GM23338 (cell line): ENCODE data around the gene ABCA13. TPM values are rescaled to one million over a fixed set of nuclear protein-coding genes. Genes with fewer than 3 reads are reported as not detected.

Experiments
- ATAC-seq: fragments of 200-7000 bp; cut with Tn5 transposase; 3 replicates; pipeline ENCODE4 v1.9.1; 2020
- DNase-seq: peaks from one replicate; pipeline ENCODE4 v3.0.0-alpha.2; 2015; ENCODE audit warnings: low spot score
- H2AFZ ChIP-seq: fragments of 200-600 bp; sonication (generic); 2 replicates; pipeline ENCODE4 v1.8.0; 2016; ENCODE audit warnings: antibody characterized with exemption, mild to moderate bottlenecking, moderate library complexity
- H3F3A ChIP-seq: fragments of 200-600 bp; sonication (generic); replicated peaks from 2 replicates; pipeline ENCODE4 v1.8.0; 2017; ENCODE audit warnings: antibody characterized with exemption, mixed run types, low read depth
- H3K27ac ChIP-seq: fragments of 200-600 bp; sonication (generic); 2 replicates; pipeline ENCODE4 v1.6.1; 2016; ENCODE audit warnings: low read depth
- H3K27me3 ChIP-seq: fragments of 200-600 bp; sonication (generic); 2 replicates; pipeline ENCODE4 v1.8.0; 2016; ENCODE audit warnings: mild to moderate bottlenecking, mixed run types, moderate library complexity; ENCODE audit not compliant: insufficient read depth
- H3K36me3 ChIP-seq: fragments of 200-600 bp; sonication (generic); 2 replicates; pipeline ENCODE4 v1.8.0; 2016; ENCODE audit warnings: mild to moderate bottlenecking; ENCODE audit not compliant: insufficient read depth
- H3K4me1 ChIP-seq: fragments of 200-600 bp; sonication (generic); 2 replicates; pipeline ENCODE4 v1.8.0; 2016; ENCODE audit warnings: mild to moderate bottlenecking, moderate library complexity; ENCODE audit not compliant: insufficient read depth
- H3K4me2 ChIP-seq: fragments of 200-600 bp; sonication (generic); 2 replicates; pipeline ENCODE4 v1.7.1; 2017; ENCODE audit warnings: mixed run types
- H3K4me3 ChIP-seq: fragments of 200-600 bp; sonication (generic); 2 replicates; pipeline ENCODE4 v1.6.1; 2016; ENCODE audit warnings: mixed run types
- H3K79me2 ChIP-seq: fragments of 200-600 bp; sonication (generic); replicated peaks from 2 replicates; pipeline ENCODE4 v1.8.0; 2017; ENCODE audit warnings: mild to moderate bottlenecking; ENCODE audit not compliant: insufficient read depth
- H3K9me2 ChIP-seq: fragments of 200-600 bp; sonication (generic); 2 replicates; pipeline ENCODE4 v1.8.0; 2017; ENCODE audit not compliant: insufficient read depth
- H4K20me1 ChIP-seq: fragments of 200-600 bp; sonication (generic); replicated peaks from 2 replicates; pipeline ENCODE4 v1.8.0; 2017; ENCODE audit warnings: mild to moderate bottlenecking; ENCODE audit not compliant: insufficient read depth
- H3K27ac Mint-ChIP-seq: 2 replicates; pipeline ENCODE4 v1.8.0; 2020; ENCODE audit warnings: inconsistent platforms, mild to moderate bottlenecking, moderate library complexity, mixed read lengths
- H3K27me3 Mint-ChIP-seq: 3 replicates; pipeline ENCODE4 v1.8.0; 2022; ENCODE audit warnings: low read depth, mild to moderate bottlenecking, moderate library complexity, mixed read lengths, inconsistent platforms; ENCODE audit not compliant: insufficient read depth, poor library complexity
- H3K36me3 Mint-ChIP-seq: 3 replicates; pipeline ENCODE4 v1.8.0; 2021; ENCODE audit warnings: low read depth, mild to moderate bottlenecking, inconsistent platforms, moderate library complexity, mixed read lengths
- H3K4me1 Mint-ChIP-seq: 3 replicates; pipeline ENCODE4 v1.8.0; 2020; ENCODE audit warnings: mild to moderate bottlenecking, inconsistent platforms, mixed read lengths
- H3K4me3 Mint-ChIP-seq: 3 replicates; pipeline ENCODE4 v1.8.0; 2021; ENCODE audit warnings: moderate library complexity, mild to moderate bottlenecking, inconsistent platforms, mixed read lengths
- H3K9me3 Mint-ChIP-seq: 3 replicates; pipeline ENCODE4 v1.8.0; 2020; ENCODE audit warnings: moderate library complexity, mild to moderate bottlenecking, inconsistent platforms, mixed read lengths
- CTCF ChIP-seq, 2 experiments: fragments of 200-600 bp in 1 of 2; sonication (generic) in 1 of 2; conservative IDR thresholded peaks; 2 replicates each; pipeline versions ENCODE4 v1.5.1 to v1.6.1; 2016 to 2017; ENCODE audit warnings: antibody characterized with exemption in 2 of 2, low read depth in 2 of 2, mild to moderate bottlenecking in 2 of 2, moderate library complexity in 1 of 2
- ETS1 ChIP-seq: IDR thresholded peaks from 2 replicates; pipeline ENCODE4 v1.6.1; 2016; ENCODE audit warnings: antibody characterized with exemption
- EZH2 ChIP-seq: fragments of 200-600 bp; sonication (generic); IDR thresholded peaks from one replicate; pipeline ENCODE4 v1.8.0; 2017; ENCODE audit warnings: antibody characterized with exemption, mild to moderate bottlenecking, low read depth; ENCODE audit not compliant: unreplicated experiment
- EZH2phosphoT487 ChIP-seq: fragments of 200-600 bp; sonication (generic); IDR thresholded peaks from one replicate; pipeline ENCODE4 v1.8.1; 2018; ENCODE audit warnings: antibody characterized with exemption; ENCODE audit not compliant: unreplicated experiment
- POLR2AphosphoS5 ChIP-seq: IDR thresholded peaks from 2 replicates; pipeline ENCODE4 v1.6.1; 2016; ENCODE audit warnings: antibody characterized with exemption, low read depth
- REST ChIP-seq: IDR thresholded peaks from one replicate; pipeline ENCODE4 v1.6.1; 2018; ENCODE audit warnings: antibody characterized with exemption; ENCODE audit not compliant: unreplicated experiment
- STAT1 ChIP-seq: IDR thresholded peaks from one replicate; pipeline ENCODE4 v1.6.1; 2016; ENCODE audit warnings: antibody characterized with exemption; ENCODE audit not compliant: unreplicated experiment
- ZNF114 ChIP-seq: fragments of 250-450 bp; sonication (Bioruptor Pico); IDR thresholded peaks from 2 replicates; pipeline ENCODE4 v1.5.0; 2020; ENCODE audit warnings: mild to moderate bottlenecking, moderate library complexity
- ZNF331 ChIP-seq: fragments of 250-450 bp; sonication (Bioruptor Pico); IDR thresholded peaks from 2 replicates; pipeline ENCODE4 v1.5.0; 2020; ENCODE audit warnings: low read depth, mild to moderate bottlenecking, moderate library complexity
- ZNF462 ChIP-seq: fragments of 250-450 bp; sonication (Bioruptor Pico); IDR thresholded peaks from 2 replicates; pipeline ENCODE4 v1.5.0; 2020; ENCODE audit warnings: mild to moderate bottlenecking, moderate library complexity
- polyA plus RNA-seq: library from polyadenylated mRNA; unstranded; fragments of >200 nt; fragmentation: Nextera tagmentation; extraction: Ambion mirVana; gene quantifications from 2 replicates; pipeline ENCODE4 v1.2.1, GENCODE V29; 2016
- total RNA-seq: library from RNA; depleted of rRNA; stranded (reverse); fragments of >200 nt; shearing (Covaris generic); gene quantifications from 2 replicates; pipeline ENCODE4 v1.2.3, GENCODE V29; 2014

The ABCA13 gene
- total and polyA plus RNA-seq, 2 experiments from 2014 or later, result 0.21 TPM; not detected in 1

- H3K36me3 ChIP-seq, result peaks cover 3% of the 10 kb centered on the region; the same call in 1 of the 2 replicates
- no peaks in the 10 kb centered on the region for H3K27me3 ChIP-seq
- no peak for ATAC-seq
- Mint-ChIP-seq H3K4me1 (peaks cover 5% of the 10 kb centered on the region; the same call in 2 of the 3 replicates), H3K9me3 (peaks cover 13% of the 10 kb centered on the region), H3K36me3 (peaks cover 11% of the 10 kb centered on the region), H3K27me3 (peaks cover 2% of the 10 kb centered on the region), H3K4me3 (no peak overlapping the region), H3K27ac (no peak overlapping the region)
- no peak for DNase-seq
- H3K9me2 ChIP-seq, result no peaks in the 10 kb centered on the region; the same call in 1 of the 2 replicates
- no peak overlapping the region for H3K4me3 ChIP-seq
- no peaks in the 10 kb centered on the region for H3K4me1 ChIP-seq
- no peaks in the 10 kb centered on the region for H3K79me2 ChIP-seq
- no peak overlapping the region for H3K27ac ChIP-seq
- H4K20me1 ChIP-seq, result no peaks in the 10 kb centered on the region
- no peak overlapping the region for H3K4me2 ChIP-seq
- no peaks in the 10 kb centered on the region for H3F3A ChIP-seq
- TF ChIP-seq REST (no peak), ZNF114 (no peak), EZH2 (no peak), EZH2phosphoT487 (no peak), ZNF331 (no peak), ETS1 (no peak), CTCF (conservative IDR thresholded peaks at IDR 0.05; ENCODE audit: low read depth in 2 of 2) (no peak), POLR2AphosphoS5 (no peak), STAT1 (no peak), ZNF462 (CRISPR knock-in tag) (no peak)
- H2AFZ ChIP-seq, result no peak overlapping the region
Measured at GRCh38 chr7:48429117-48429516, 257.9 kb downstream of the ABCA13 start.
